8988T (cell line): ENCODE data around the gene HOXC10.

Experiments used
- DNase-seq: peaks from one replicate; pipeline ENCODE4 v3.0.0; 2011

Gene HOXC10

GRCh38 chr12:53992377-53992889 lies 7.5 kb downstream of the HOXC10 start:
- no peak for DNase-seq

GRCh38 chr12:53993162-53994008 lies 8.4 kb downstream of the HOXC10 start:
- no peak for DNase-seq

GRCh38 chr12:53994009-53994263 lies 9.0 kb downstream of the HOXC10 start:
- DNase-seq: no peak

GRCh38 chr12:53994264-53995001 lies 9.5 kb downstream of the HOXC10 start:
- no peak for DNase-seq

DNA sequence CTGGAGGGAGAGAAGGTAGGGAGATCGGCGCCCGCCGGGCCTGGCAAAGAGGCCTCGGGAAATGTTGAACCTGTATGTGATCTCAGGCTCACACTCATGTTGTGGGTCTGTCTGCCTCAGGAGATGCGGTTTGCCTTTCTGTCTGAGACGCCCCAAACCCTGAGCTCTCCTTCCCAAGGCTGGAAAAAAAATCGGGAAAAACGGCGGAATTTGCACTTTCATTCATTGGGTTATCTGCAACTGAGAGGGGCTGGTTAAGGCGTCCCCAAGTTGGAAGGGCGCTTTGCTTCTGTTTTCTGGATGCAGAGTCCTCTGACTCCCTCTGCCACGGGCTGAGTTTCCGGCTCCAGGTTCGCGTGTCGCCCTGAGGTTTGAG lies 10.0 kb downstream of the HOXC10 start:
- DNase-seq: no peak

DNA sequence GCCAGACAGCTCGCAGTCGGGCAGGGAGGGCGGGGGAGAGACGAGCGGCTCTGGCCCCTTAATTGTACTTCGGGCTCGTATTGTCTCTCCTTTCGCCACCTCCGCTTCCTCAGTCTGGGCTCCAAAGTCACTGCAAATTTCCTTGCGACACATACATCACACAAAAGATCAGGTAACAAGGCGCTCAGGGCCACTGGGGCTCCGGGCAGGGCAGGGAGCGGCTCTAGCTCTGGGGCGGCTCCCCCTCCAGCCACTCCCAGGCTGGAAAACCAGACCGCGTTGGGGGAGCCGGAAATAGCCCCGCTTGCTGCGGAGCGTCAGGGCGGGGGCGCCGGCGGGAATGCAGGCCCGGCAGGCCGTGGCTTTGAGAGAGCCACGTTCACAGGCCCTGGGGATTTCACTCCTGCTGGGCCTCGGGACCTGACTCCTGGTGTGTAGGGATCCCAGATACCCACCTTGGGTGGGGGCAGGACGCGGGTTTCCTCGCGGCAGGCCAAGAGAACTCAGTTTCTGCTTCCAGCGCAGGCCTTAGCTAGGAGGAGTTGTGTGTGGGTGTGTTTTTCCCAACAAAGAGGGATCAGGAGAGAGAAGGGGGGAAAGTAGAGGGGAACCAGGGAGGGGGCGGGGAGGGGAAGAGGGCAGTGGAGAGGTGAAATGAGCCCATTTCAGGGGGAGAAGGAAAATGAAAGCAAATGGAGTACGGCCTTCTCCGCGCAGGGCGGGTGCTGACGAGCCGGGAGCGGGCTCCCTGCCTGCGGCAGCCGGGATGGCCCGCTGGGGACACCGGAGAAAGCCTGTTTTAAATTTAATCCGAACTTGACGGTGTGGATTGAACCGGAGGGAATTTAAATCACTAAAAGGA lies 10.7 kb downstream of the HOXC10 start:
- peak; percentile 88 for DNase-seq

DNA sequence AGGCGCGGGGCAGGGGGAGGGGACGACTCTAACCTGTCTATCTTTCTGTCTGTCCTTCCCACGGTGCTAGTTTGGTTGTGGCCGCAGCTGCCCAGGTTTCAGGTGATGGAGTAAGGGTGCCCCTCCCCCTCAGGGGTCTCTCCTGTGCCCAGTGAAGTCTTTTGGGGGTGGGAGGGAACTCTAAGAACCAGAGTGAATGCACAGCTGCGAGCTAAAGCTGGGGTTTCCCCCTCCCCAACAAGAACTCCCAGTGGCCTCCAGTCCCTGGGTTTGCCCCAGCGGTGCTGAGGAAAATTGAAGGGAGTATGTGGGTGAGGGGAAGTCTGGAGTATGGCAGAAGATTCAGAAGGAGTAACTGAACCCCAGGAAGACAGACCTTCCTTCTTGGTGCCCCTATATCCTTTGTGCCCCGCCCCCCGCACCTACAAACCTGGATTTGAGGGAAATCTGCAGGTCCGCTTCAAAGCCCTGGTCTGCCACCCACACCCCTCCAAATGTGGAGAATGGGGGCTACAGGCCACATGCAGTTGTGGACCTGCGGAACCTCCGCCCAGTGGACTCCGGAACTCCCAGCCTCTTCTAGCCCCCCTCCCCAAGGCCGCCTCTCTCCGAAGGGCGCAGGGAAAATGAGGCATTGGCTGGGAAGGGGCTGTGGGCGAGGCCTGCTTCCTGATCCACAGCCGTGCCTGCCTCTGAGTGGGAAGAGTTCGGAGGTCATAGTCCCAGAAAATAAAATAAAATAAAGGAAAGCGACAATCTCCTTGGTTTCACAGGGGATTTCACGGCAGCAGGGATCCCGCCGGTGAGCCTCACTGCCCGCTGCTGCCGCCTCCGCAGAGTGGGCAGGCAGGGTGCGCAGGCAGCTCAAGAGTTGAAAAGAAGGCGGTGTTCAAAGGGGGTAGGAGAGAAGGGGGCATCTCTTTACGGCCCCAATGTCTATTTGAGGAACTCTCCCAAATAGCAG lies 11.6 kb downstream of the HOXC10 start:
- no peak for DNase-seq

DNA sequence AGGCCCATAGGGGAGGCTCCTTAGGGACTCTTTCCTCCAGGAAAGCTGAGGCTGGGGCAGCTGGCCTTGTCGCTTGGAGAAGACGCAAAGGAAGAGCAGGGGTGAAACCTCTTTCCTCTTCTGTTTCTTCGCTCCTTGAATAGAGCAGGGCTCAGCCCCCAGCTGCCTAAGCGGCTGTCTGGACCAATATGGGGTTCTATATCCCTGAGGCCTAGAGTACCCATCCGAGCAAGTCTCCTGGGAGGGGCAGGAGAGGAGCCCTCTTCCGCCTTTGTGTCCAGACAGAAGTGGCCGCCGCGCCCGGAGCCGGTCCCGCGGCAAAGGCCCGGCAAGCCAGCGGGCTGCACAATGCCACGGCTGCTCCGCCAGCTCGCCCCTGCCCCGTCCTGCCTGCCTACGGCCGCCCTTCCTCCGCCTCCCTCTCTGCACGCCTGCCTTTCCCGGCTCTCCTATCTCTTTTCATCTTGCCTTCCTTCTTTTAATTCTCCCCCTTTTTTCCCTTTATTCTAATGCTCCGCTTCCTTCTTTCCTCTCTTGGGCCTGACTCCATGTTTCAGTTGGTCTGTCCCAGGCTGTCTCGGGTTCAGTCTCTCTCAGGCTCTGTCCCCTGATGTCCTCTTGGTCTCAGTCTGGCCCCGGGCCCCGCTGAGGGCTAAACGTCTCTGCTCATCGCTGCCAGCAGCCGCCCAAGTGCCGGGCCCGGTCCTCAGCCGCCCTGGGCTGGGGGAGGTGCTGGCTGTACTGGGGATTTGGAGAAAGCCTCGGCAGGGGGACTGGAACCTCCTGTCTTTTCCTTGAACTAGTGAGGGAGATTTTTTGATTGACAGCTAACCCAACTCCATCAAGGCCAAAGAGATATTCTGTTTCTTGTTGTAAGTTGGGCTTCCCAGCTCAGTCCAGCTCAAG lies 12.5 kb downstream of the HOXC10 start:
- DNase-seq: no peak

DNA sequence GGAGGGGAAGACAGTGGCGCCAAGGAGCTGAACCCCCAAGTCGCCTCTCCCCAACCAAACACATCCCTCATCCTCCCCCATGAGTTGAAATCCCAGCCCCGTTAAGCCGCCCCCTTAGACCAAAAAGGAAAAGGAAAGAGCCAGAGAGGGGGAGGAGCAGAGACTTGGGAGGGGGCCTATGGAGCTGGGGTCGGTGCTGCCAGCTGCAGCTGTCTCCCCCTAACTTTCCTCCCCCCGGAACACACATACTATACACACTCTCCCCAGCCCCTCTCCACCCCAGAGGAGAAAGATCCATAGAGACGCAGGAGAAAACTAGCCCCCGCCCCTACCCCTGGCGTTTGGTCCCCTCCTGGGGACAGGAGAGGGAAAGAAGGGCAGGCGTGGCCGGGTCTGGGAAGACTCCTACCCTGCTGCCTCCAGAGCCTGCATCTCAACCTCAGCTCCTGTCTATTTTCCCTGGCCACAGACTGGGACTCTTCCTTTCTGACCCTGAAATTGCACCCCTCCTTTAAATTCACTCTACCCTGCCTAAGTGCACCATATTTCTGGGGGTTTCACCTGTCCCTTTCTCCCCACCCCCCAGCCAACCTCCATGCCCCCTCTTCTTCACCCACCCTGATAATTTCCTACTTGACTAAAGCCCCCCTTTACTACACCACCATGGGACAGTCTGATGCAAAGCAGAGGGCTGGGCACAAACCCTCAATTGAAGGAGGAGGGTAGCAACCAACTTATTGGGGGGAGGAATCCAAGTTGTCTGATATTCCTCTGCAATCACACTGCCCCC lies 13.4 kb downstream of the HOXC10 start:
- DNase-seq: no peak

DNA sequence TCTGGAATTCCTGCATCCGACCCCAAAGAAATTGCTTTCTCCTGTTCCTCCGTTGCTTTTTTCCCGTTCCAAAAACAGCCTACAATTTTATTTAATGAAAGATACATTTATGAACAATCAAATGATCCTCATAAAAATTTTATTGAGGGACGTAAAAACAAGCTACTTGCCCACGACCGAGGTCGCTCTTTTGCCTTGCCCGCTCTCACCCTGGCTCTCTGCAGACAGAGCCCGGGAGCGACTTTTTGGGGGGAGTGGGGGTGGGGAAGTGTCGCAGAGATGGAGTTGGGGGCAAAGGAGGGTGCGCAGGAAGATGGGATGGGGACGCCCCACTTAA lies 13.9 kb downstream of the HOXC10 start:
- DNase-seq: no peak

DNA sequence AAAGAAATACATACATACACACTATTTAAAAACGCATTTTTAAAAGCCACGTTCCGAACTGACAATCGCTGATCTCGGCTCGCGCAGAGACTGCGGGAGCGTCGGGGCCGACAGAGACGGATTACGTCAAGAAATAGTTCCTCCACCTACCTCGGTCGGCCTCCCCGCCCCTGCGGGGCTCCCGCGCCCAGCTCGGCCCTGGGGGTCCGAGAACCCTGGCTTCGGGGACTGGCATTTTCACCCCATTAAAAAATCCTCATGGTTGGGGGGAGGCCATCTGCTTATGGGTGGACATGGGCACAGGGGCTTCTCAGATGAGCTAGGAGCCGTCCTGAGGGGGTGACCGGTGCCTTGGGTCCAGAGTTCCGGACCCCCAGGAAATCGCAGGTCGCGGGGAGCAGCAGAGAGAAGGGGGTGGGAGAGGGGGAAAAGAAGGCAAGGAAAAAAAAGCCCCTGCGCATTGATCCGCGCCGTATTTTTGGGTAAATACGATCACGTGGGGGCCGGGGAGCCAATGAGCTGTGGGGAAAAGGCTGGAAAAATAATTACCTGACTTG lies 14.7 kb downstream of the HOXC10 start:
- DNase-seq: no peak

DNA sequence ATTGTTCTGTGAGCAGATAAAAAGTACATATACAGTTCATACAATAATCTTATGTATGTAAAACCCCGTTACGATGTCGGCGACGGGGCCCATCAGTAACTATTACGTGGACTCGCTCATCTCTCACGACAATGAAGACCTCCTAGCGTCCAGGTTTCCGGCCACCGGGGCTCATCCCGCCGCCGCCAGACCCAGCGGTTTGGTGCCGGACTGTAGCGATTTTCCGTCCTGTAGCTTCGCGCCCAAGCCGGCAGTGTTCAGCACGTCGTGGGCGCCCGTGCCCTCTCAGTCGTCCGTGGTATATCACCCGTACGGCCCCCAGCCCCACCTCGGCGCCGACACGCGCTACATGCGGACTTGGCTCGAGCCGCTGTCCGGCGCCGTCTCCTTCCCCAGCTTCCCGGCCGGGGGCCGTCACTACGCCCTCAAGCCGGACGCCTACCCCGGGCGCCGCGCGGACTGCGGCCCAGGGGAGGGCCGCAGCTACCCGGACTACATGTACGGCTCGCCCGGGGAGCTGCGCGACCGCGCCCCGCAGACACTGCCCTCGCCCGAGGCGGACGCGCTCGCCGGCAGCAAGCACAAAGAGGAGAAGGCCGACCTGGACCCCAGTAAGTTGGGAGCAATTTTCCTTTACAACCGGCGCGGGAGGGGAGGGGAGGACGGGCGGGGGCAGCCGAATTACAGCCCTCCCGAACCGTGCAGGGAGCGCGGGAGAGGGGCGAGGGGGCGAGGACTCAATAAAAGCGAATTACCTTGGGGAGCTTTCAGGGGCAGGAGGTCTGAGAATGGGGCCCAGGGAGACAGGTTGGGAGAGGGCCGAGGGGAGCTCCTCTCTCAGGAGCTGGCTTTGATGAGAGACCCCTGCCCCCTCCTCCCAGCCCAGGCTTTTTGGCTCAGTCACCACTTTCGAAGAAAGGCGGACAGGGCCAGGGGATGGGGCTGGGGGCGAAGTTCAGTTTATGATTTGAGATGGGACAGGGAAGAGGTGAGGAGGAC lies 15.5 kb downstream of the HOXC10 start, which contains the start of gene HOXC9:
HOXC9 (plus strand) TSS at position 46 of the 999 bp plus-strand sequence; CDS start at position 74, 28 bp downstream.
- DNase-seq: no peak

GRCh38 chr12:54001283-54002187 lies 16.6 kb downstream of the HOXC10 start:
- no peak for DNase-seq

DNA sequence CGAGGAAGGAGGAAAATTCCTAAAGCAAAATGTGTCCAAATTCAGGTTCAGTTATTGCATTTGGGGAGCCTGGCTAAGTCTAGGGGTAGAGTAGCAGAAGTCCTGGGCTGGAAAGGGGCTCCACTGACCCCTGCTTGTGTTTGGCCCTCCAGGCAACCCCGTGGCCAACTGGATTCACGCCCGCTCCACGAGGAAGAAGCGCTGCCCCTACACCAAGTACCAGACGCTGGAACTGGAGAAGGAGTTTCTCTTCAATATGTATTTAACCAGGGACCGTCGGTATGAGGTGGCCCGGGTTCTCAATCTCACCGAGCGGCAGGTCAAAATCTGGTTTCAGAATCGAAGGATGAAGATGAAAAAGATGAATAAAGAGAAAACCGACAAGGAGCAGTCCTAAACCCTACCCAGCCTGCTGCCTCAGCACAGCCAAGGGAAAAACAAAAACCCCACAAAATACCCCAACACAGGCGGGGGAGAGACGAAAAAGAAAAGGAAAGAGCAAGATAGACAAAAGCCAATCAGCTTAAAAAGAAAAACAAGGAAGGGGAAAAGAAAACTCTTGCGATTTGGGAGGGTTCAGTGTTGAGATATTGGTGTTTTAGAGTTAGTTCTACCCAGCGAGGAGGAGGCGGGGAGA lies 17.4 kb downstream of the HOXC10 start:
- no peak for DNase-seq

- no peak for DNase-seq
These were observed 18.0 kb downstream of the HOXC10 start for GRCh38 chr12:54002915-54003389.

DNA sequence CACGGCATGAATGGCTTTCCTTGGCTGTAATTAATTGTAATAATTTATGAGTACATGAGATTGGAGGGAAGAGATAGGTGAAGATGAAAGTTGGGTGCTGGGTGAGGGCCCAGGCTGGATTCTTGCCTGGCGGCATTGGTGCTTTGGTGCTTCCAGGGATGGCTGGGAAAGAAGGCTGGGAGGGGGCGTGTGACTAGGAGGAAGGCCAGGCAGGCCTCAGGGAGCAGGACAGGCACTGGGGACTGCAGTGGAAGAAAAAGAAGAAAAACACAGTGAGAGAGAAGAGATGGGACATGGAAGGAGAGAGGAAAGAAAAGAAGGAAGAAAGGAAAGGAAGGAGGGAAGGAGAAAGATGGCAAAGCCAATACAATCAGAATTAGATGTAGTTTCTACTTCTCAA lies 18.7 kb downstream of the HOXC10 start:
- no peak for DNase-seq
